ENCODE results near the gene CBX8.
"Not testable (repeated sequence)": the region's sequence is repeated elsewhere in the genome, so short reads cannot be mapped to it uniquely, and the experiment has no call there.

The CBX8 gene

GRCh38 chr17:79761894-79762589, 34.8 kb downstream of the CBX8 start:
- DNase-seq (ENCODE audit: low read depth, low spot score): no peak
- H3K27ac ChIP-seq: no peak overlapping the region

- no peak for DNase-seq (ENCODE audit: low read depth, low spot score)
- H3K27ac ChIP-seq: no peak overlapping the region
Measured at GRCh38 chr17:79760197-79760906, 36.5 kb downstream of the CBX8 start.

GRCh38 chr17:79758271-79758670, 38.6 kb downstream of the CBX8 start:
- no peak overlapping the region for H3K27ac ChIP-seq
- no peak for DNase-seq (ENCODE audit: low read depth, low spot score)

GRCh38 chr17:79757140-79757745, 39.6 kb downstream of the CBX8 start:
- no peak for DNase-seq (ENCODE audit: low read depth, low spot score)
- no peak overlapping the region for H3K27ac ChIP-seq

- no peak for DNase-seq (ENCODE audit: low read depth, low spot score)
Measured at GRCh38 chr17:79755591-79755990, 41.3 kb downstream of the CBX8 start.

GRCh38 chr17:79754903-79755302, 42.0 kb downstream of the CBX8 start:
- DNase-seq (ENCODE audit: low read depth, low spot score); H3K27ac ChIP-seq: not testable (repeated sequence)

More at GRCh38 chr17:79755591-79755990, 41.3 kb downstream of the CBX8 start:
- no peak overlapping the region for H3K27ac ChIP-seq

- DNase-seq (ENCODE audit: low read depth, low spot score): no peak
Measured at GRCh38 chr17:79754370-79754769, 42.5 kb downstream of the CBX8 start.

GRCh38 chr17:79752175-79752574, 44.7 kb downstream of the CBX8 start:
- no peak for DNase-seq (ENCODE audit: low read depth, low spot score)
- H3K27ac ChIP-seq: no peak overlapping the region

More at GRCh38 chr17:79754370-79754769, 42.5 kb downstream of the CBX8 start:
- no peak overlapping the region for H3K27ac ChIP-seq

GRCh38 chr17:79750650-79751545, 46.0 kb downstream of the CBX8 start:
- no peak for DNase-seq (ENCODE audit: low read depth, low spot score)
- H3K27ac ChIP-seq: no peak overlapping the region

- DNase-seq (ENCODE audit: low read depth, low spot score): no peak
- no peak overlapping the region for H3K27ac ChIP-seq
Measured at GRCh38 chr17:79749958-79750357, 46.9 kb downstream of the CBX8 start.

GRCh38 chr17:79749156-79749815, 47.6 kb downstream of the CBX8 start:
- DNase-seq (ENCODE audit: low read depth, low spot score): no peak
- no peak overlapping the region for H3K27ac ChIP-seq

GRCh38 chr17:79748295-79749099, 48.4 kb downstream of the CBX8 start:
- DNase-seq (ENCODE audit: low read depth, low spot score): no peak
- H3K27ac ChIP-seq: no peak overlapping the region

- no peak for DNase-seq (ENCODE audit: low read depth, low spot score)
- H3K27ac ChIP-seq: no peak overlapping the region
Measured at GRCh38 chr17:79747508-79748294, 49.2 kb downstream of the CBX8 start.

- DNase-seq (ENCODE audit: low read depth, low spot score): no peak
- H3K27ac ChIP-seq: no peak overlapping the region
Measured at GRCh38 chr17:79746889-79747507, 49.9 kb downstream of the CBX8 start.

- no peak overlapping the region for H3K27ac ChIP-seq
- no peak for DNase-seq (ENCODE audit: low read depth, low spot score)
Measured at GRCh38 chr17:79745641-79746105, 51.2 kb downstream of the CBX8 start.

- no peak overlapping the region for H3K27ac ChIP-seq
- no peak for DNase-seq (ENCODE audit: low read depth, low spot score)
Measured at GRCh38 chr17:79743614-79744013, 53.3 kb downstream of the CBX8 start.

GRCh38 chr17:79742951-79743476, 53.9 kb downstream of the CBX8 start:
- DNase-seq (ENCODE audit: low read depth, low spot score): no peak
- H3K27ac ChIP-seq: no peak overlapping the region

- DNase-seq (ENCODE audit: low read depth, low spot score): no peak
- no peak overlapping the region for H3K27ac ChIP-seq
Measured at GRCh38 chr17:79742589-79742918, 54.3 kb downstream of the CBX8 start.
